Ovary (tissue), 3 donors: ENCODE measurements around the gene OR10A6.

Experiments used
- EP300 ChIP-seq: sonication (generic); formaldehyde crosslinking; IDR thresholded peaks from one replicate; pipeline ENCODE4 v1.6.1; 2017; ENCODE audit warnings: antibody characterized with exemption
- POLR2A ChIP-seq: fragments of 450-650 bp; IDR thresholded peaks from one replicate; pipeline ENCODE4 v1.6.1; 2017; ENCODE audit warnings: antibody characterized with exemption, mild to moderate bottlenecking, moderate library complexity
- TF ChIP-seq, protein P1 (sequence below), 3 donors: fragments of 450-650 bp in 2 of 3; fragments of 200-600 bp in 1 of 3; IDR thresholded peaks; one replicate each; pipeline versions ENCODE4 v1.5.1 to v1.8.0; 2016 to 2022; ENCODE audit warnings: antibody characterized with exemption in 3 of 3, mild to moderate bottlenecking in 1 of 3
- donor health status: DM: no; HTN: no; CAD: no.

GRCh38 chr11:7898666-7899283 is 32.3 kb downstream of the OR10A6 start:
- TF ChIP-seq, protein P1, sequence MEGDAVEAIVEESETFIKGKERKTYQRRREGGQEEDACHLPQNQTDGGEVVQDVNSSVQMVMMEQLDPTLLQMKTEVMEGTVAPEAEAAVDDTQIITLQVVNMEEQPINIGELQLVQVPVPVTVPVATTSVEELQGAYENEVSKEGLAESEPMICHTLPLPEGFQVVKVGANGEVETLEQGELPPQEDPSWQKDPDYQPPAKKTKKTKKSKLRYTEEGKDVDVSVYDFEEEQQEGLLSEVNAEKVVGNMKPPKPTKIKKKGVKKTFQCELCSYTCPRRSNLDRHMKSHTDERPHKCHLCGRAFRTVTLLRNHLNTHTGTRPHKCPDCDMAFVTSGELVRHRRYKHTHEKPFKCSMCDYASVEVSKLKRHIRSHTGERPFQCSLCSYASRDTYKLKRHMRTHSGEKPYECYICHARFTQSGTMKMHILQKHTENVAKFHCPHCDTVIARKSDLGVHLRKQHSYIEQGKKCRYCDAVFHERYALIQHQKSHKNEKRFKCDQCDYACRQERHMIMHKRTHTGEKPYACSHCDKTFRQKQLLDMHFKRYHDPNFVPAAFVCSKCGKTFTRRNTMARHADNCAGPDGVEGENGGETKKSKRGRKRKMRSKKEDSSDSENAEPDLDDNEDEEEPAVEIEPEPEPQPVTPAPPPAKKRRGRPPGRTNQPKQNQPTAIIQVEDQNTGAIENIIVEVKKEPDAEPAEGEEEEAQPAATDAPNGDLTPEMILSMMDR (IDR thresholded peaks at IDR 0.05): no peak
- TF ChIP-seq EP300 (no peak), POLR2A (no peak)
